GM19193 (cell line): ENCODE results near the gene ACOT7.

Experiments
- POLR2A ChIP-seq: IDR thresholded peaks from 4 replicates; pipeline ENCODE4 v1.6.1; 2011; ENCODE audit not compliant: insufficient read depth, insufficient read length; ENCODE audit errors: extremely low read depth

The ACOT7 gene

GRCh38 chr1:6267686-6268322 lies 125.8 kb downstream of the ACOT7 start:
- TF ChIP-seq POLR2A = no peak

DNA sequence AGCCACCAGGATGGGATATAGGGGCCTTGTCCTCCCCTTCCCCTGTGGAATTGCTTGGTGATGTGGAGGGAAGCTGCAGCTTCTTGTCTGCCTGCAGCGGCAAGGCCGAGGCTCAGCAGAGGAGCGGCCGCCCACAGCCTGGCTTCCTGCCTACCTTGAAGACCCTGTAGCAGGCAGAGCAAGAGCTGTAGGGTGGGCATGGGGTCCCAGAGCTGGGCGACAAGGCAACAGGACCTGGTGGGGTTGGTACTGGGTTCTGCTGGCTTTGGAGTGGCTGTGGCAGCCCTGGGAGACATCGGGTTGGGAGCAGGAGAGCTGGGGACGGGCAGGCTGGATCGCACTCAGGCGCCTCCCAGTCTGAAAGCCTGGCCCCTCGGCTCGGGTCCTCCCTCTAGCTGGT lies 126.9 kb downstream of the ACOT7 start:
- TF ChIP-seq POLR2A = no peak

- TF ChIP-seq POLR2A = no peak
These were observed 128.4 kb downstream of the ACOT7 start for GRCh38 chr1:6265151-6265550.

DNA sequence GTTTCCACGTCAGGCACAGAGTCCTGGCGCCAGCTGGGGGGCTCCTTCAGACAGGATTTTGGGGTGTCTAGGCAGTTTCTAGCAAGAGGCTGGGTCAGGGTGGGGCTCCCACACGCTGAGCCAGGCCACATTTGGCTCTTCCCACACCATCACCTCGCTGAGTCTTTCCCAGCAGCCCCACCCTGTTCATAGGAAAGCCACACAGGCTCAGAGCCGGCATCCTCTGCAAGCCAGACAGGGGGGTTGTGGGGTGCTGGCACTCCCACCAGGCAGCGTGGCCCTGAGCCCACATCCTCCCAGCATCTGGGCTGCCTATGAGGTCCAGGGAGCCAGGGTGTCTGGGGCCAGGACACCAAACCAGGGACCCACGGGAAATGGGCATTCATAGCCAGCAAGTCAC lies 129.9 kb downstream of the ACOT7 start:
- no peak for TF ChIP-seq POLR2A

GRCh38 chr1:6262555-6263420 lies 130.8 kb downstream of the ACOT7 start:
- TF ChIP-seq POLR2A = no peak

DNA sequence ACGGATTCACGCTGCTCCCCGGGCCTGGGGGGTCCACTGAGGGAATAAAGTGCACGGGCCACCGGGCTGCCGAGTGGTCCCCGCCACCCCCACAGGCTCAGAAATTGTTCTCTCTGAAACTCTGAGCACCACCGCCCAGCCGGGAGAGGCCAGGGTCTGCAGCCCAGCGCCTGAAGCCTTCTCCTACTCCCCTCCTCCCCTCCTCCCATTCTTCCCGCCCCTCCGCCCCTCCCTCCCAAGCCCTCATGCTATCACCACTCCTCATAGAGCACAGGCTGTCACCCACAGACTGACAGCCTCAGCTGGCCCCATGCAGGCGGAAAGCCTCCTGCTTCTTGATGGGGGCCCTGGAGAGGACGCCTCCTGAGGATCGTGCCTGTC lies 132.0 kb downstream of the ACOT7 start:
- TF ChIP-seq POLR2A = no peak

DNA sequence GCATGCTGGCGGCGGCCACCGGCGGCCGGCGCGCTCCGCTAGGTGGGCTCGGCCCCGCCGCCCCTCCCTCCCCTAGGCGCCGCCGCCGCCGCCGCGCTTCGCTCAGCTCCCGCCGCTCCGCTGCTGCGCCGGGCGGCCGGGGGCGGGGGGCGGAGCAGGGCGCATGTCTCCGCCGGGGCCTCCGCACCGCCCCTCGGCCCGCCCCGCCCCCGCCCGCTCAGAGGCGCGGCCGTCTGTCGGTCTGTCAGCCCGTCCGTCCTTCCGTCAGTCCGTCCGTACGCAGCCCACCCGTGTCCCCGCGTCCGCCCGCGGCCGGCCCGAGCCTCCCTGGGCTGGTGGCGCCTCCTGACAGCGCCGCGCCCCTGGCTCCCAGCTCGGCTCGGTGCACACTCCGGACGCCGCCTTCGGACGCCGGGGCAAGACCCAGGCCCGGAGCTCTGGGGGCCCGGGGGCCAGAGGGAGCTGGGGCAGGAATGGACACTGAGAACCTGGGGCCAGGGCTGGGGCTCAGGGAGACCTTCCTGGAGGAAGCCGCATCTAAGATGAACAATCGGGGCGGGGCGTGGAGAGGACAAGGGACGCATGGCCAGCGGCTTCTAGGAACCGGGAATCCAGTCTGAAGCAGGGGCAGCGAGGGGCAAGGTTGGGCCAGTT lies 132.5 kb downstream of the ACOT7 start, which contains the start of gene GPR153:
GPR153 (minus strand) TSS at position 138 of the 654 bp plus-strand sequence. CDS start 6,193 bp downstream, outside the sequence.
- TF ChIP-seq POLR2A = no peak

DNA sequence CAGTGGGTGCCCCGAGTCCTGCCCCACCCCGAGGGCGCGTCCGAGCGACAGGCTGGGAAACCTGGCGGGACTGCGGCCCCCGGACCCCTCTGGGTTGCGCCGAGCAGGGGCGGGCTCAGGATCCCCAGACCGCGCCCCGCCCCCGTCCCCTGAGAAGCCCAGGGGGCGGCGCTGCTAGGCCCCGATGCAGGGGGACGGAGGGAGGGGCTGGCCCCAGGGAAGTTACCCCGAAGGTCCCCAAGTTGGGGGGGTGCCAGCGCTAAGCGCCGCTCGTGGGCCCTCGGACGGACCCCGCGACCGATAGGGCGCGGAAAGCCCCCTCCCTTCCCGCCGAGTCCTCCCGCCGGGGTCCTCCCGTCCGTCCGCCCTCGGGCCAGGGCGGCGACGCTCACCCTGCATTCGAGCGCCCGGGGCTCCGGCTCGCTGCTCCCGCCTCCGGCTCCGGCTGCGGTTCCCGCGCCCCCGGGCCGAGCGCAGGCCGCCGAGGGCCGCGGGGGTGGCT lies 133.1 kb downstream of the ACOT7 start:
- no peak for TF ChIP-seq POLR2A

- TF ChIP-seq POLR2A = no peak
These were observed 133.8 kb downstream of the ACOT7 start for GRCh38 chr1:6259491-6260362.

DNA sequence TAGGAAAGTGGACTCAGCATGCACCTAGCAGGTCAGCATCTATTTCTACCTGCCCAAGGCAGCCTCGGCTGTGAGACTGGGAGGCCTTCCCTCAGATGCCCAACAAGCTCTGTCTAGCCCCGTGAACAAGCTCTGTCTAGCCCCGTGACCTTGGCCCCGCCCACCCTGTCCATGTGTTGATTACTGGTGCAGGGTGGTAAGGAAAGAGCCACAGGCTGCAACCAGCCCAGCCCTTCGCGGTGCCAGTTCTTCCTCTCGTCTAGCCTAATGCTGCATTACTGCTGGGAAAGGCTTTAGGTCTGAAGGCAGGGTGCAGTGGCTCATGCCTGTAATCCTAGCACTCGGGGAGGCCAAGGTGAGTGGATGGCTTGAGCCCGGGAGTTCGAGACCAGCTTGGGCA lies 134.9 kb downstream of the ACOT7 start:
- TF ChIP-seq POLR2A = no peak

- no peak for TF ChIP-seq POLR2A
These were observed 136.0 kb downstream of the ACOT7 start for GRCh38 chr1:6257541-6258069.

- TF ChIP-seq POLR2A = no peak
These were observed 136.9 kb downstream of the ACOT7 start for GRCh38 chr1:6256645-6257044.

GRCh38 chr1:6254691-6255090 lies 138.9 kb downstream of the ACOT7 start:
- TF ChIP-seq POLR2A = no peak

DNA sequence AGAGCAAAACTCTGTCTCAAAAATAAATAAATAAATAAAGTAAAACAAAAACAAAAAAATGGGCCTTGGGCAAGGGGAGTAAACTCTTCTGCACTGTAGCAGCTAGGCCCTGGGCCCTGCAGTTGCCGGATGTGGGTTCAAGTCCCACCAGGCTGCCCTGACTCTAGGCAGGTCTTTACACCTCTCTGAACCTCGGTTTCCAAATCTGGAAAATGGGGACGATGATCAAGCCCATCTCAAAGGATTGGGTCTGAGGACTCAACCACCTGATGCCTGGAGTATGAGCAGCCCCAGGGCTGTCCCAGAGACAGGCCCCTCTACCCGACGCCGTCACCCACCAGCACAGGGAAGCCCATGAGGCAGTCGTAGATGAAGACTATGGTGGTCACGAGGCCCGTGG lies 140.2 kb downstream of the ACOT7 start:
- no peak for TF ChIP-seq POLR2A
